PC-9 (cell line): ENCODE measurements around the gene LMBR1. TPM values are rescaled to one million over a fixed set of nuclear protein-coding genes. Genes with fewer than 3 reads are reported as not detected.

Experiments used
- BruUV-seq: library from RNA; stranded (reverse); fragments of 400-500 nt; replicated peaks from 2 replicates; lab custom pipeline; 2021; lab: Mats Ljungman, UMichigan
- CTCF ChIA-PET: fragments of 300-600 bp; sonication (Branson Sonifier 250); formaldehyde crosslinking; loops from one replicate; lab custom pipeline; 2022; ENCODE audit warnings: antibody characterized with exemption; lab: Charles Lee
- POLR2A ChIA-PET: fragments of 300-600 bp; sonication (Branson Sonifier 250); formaldehyde crosslinking; loops from one replicate; lab custom pipeline; 2022; ENCODE audit warnings: antibody characterized with exemption; ENCODE audit not compliant: unreplicated experiment; lab: Charles Lee
- DNase-seq, 2 experiments: peaks; one replicate each; pipeline versions ENCODE4 v3.0.0 to v3.0.0-alpha.2; 2015 to 2022; ENCODE audit warnings: mixed read lengths in 1 of 2
- H2AFZ ChIP-seq: fragments of 200-600 bp; sonication (generic); 2 replicates; pipeline ENCODE4 v1.8.1; 2017; ENCODE audit warnings: antibody characterized with exemption
- H3F3A ChIP-seq: fragments of 200-600 bp; sonication (generic); 2 replicates; pipeline ENCODE4 v1.8.1; 2017; ENCODE audit warnings: antibody characterized with exemption, mild to moderate bottlenecking, low read depth; ENCODE audit not compliant: insufficient read depth
- H3K27ac ChIP-seq: fragments of 200-600 bp; sonication (generic); 2 replicates; pipeline ENCODE4 v1.6.1; 2016; ENCODE audit warnings: mixed run types
- H3K27me3 ChIP-seq: fragments of 200-600 bp; sonication (generic); 2 replicates; pipeline ENCODE4 v1.6.1; 2016; ENCODE audit warnings: low read depth, mixed run types; ENCODE audit not compliant: insufficient read depth
- H3K36me3 ChIP-seq: fragments of 200-600 bp; sonication (generic); 2 replicates; pipeline ENCODE4 v1.6.1; 2016; ENCODE audit warnings: low read depth, mixed run types
- H3K4me1 ChIP-seq: fragments of 200-600 bp; sonication (generic); replicated peaks from 2 replicates; pipeline ENCODE4 v1.6.1; 2016; ENCODE audit warnings: mixed run types; ENCODE audit not compliant: insufficient read depth
- H3K4me2 ChIP-seq: fragments of 200-600 bp; sonication (generic); 2 replicates; pipeline ENCODE4 v1.6.1; 2017; ENCODE audit warnings: mixed run types
- H3K4me3 ChIP-seq: fragments of 200-600 bp; sonication (generic); 2 replicates; pipeline ENCODE4 v1.6.1; 2016; ENCODE audit warnings: mixed run types
- H3K79me2 ChIP-seq: fragments of 200-600 bp; sonication (generic); 2 replicates; pipeline ENCODE4 v1.6.1; 2017; ENCODE audit warnings: low read depth, mixed run types
- H3K9me2 ChIP-seq: fragments of 200-600 bp; sonication (generic); 2 replicates; pipeline ENCODE4 v1.8.1; 2017; ENCODE audit warnings: mild to moderate bottlenecking; ENCODE audit not compliant: insufficient read depth
- H3K9me3 ChIP-seq: fragments of 200-600 bp; sonication (generic); 2 replicates; pipeline ENCODE4 v1.8.1; 2016; ENCODE audit warnings: low read depth; ENCODE audit not compliant: insufficient read depth
- H4K20me1 ChIP-seq: fragments of 200-600 bp; sonication (generic); 2 replicates; pipeline ENCODE4 v1.8.1; 2017; ENCODE audit not compliant: insufficient read depth
- EZH2 ChIP-seq: fragments of 200-600 bp; sonication (generic); IDR thresholded peaks from 2 replicates; pipeline ENCODE4 v1.8.0; 2017; ENCODE audit warnings: antibody characterized with exemption, low read depth
- intact Hi-C: fragments of 100-400 bp; cut with micrococcal nuclease; formaldehyde crosslinking; loops from one replicate; pipeline ENCODE4 v1.10.0; 2022; ENCODE audit not compliant: unreplicated experiment
- total RNA-seq: library from RNA; stranded (reverse); gene quantifications from 2 replicates; pipeline ENCODE4 v1.2.3, GENCODE V29; 2021
- TF ChIP-seq, protein P1 (sequence below): fragments of 200-600 bp; sonication (generic); conservative IDR thresholded peaks from 2 replicates; pipeline ENCODE4 v1.6.1; 2017; ENCODE audit warnings: mixed run types, antibody characterized with exemption, mild to moderate bottlenecking, moderate library complexity

The LMBR1 gene
- total RNA-seq, 1 experiment from 2014 or later = 85.0 TPM

DNA sequence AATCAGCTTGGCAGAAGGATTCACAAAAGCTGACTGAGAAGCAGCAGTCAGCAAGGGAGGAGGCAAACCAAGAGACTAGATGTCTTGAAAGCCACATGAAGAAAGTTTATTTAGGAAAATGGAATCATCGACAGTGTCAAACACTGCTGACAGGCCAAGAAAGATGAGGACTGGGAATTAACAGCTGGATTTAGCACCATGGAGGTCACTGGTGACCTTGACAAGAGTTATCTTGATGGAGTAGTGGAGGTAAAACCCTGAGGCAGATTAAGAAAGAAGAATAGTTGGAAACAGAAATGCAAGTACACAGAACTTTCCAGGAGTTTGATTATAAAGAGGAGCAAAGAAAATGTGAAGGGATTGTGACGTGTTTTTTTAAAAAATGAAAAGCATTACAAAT lies 51.5 kb downstream of the LMBR1 start:
- Histone ChIP-seq H3K9me3 (no peaks in the 10 kb centered on the region), H3K36me3 (peaks cover 3% of the 10 kb centered on the region; the same call in 1 of the 2 replicates), H3K4me2 (no peak overlapping the region), H3F3A (peaks cover 5% of the 10 kb centered on the region; the same call in 1 of the 2 replicates), H3K4me1 (no peaks in the 10 kb centered on the region), H4K20me1 (peaks cover 36% of the 10 kb centered on the region), H2AFZ (no peak overlapping the region), H3K27ac (no peak overlapping the region), H3K9me2 (no peaks in the 10 kb centered on the region), H3K27me3 (no peaks in the 10 kb centered on the region), H3K79me2 (peaks cover 45% of the 10 kb centered on the region), H3K4me3 (no peak overlapping the region)
- ChIA-PET POLR2A (no interaction called here), CTCF (no interaction called here)
- TF ChIP-seq EZH2 = no peak
- TF ChIP-seq, protein P1, sequence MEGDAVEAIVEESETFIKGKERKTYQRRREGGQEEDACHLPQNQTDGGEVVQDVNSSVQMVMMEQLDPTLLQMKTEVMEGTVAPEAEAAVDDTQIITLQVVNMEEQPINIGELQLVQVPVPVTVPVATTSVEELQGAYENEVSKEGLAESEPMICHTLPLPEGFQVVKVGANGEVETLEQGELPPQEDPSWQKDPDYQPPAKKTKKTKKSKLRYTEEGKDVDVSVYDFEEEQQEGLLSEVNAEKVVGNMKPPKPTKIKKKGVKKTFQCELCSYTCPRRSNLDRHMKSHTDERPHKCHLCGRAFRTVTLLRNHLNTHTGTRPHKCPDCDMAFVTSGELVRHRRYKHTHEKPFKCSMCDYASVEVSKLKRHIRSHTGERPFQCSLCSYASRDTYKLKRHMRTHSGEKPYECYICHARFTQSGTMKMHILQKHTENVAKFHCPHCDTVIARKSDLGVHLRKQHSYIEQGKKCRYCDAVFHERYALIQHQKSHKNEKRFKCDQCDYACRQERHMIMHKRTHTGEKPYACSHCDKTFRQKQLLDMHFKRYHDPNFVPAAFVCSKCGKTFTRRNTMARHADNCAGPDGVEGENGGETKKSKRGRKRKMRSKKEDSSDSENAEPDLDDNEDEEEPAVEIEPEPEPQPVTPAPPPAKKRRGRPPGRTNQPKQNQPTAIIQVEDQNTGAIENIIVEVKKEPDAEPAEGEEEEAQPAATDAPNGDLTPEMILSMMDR = no peak
- intact Hi-C loops = no loop called here
- no peak for DNase-seq
- BruUV-seq = no TSS peak

DNA sequence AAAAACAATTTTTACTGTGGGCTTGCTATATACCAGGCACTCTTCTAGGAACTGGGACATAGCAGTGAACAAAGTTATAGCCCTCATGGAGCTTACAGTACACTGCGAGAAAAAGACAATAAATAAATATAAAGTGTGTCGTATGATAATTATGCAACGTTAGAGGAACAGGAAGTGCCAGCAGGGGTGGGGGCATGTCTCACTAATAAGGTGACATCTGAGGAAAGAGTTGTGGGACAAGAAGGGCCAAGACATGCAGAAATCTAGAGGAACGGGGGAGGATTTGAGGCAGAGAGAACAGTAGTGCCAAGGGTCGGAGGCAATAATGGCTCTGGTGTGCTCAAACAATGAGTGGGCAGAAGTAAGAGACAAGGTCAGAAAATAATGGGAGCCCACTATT lies 52.8 kb downstream of the LMBR1 start:
- Histone ChIP-seq H3K27ac (no peak overlapping the region), H3F3A (peaks cover 5% of the 10 kb centered on the region; the same call in 1 of the 2 replicates), H3K4me3 (no peak overlapping the region), H3K79me2 (peaks cover 32% of the 10 kb centered on the region), H3K36me3 (peaks cover 7% of the 10 kb centered on the region), H3K9me3 (no peaks in the 10 kb centered on the region), H3K4me2 (no peak overlapping the region), H3K9me2 (no peaks in the 10 kb centered on the region), H3K4me1 (no peaks in the 10 kb centered on the region), H3K27me3 (no peaks in the 10 kb centered on the region), H4K20me1 (peaks cover 28% of the 10 kb centered on the region), H2AFZ (no peak overlapping the region)
- POLR2A ChIA-PET = interaction anchor here (0.6 kb wide), 1 partner anchor 366 kb away, joined by 3 read pairs; no protein-coding TSS in a partner anchor
- CTCF ChIA-PET = no interaction called here
- TF ChIP-seq, protein P1 = no peak
- TF ChIP-seq EZH2 = no peak
- no peak for DNase-seq
- intact Hi-C loops = no loop called here
- BruUV-seq = no TSS peak

DNA sequence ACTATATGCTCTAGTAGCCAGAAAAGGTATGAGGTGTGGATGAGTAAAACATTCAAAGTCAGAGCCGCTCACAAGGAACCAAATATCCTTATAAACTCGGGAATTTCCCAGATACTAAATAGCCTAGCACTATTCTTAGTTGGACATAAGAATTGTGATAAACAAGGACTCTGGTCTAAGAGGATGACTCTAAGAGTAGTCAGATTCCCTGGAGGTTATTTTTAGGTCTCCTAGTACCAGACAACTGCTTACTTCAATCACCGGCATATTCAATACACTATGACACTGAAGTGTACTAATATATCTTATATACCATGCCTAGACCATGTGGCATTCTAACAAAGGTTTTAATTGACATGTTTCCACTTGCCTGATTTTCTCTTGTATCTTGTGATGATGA lies 56.5 kb downstream of the LMBR1 start:
- POLR2A ChIA-PET = no interaction called here
- Histone ChIP-seq H4K20me1 (peaks cover 13% of the 10 kb centered on the region), H3K9me2 (no peaks in the 10 kb centered on the region), H3K4me1 (no peaks in the 10 kb centered on the region), H3K4me3 (no peak overlapping the region), H3K27ac (no peak overlapping the region), H3K79me2 (peaks cover 10% of the 10 kb centered on the region; the same call in 1 of the 2 replicates), H2AFZ (no peak overlapping the region), H3K36me3 (peaks cover 18% of the 10 kb centered on the region), H3K4me2 (no peak overlapping the region), H3K9me3 (no peaks in the 10 kb centered on the region), H3F3A (no peaks in the 10 kb centered on the region), H3K27me3 (no peaks in the 10 kb centered on the region)
- TF ChIP-seq, protein P1 = no peak
- no peak for TF ChIP-seq EZH2
- DNase-seq = no peak
- BruUV-seq = no TSS peak
- CTCF ChIA-PET = no interaction called here
- intact Hi-C loops = no loop called here
